Measurements from ENCODE around the gene R3HDM2.

Gene R3HDM2

DNA sequence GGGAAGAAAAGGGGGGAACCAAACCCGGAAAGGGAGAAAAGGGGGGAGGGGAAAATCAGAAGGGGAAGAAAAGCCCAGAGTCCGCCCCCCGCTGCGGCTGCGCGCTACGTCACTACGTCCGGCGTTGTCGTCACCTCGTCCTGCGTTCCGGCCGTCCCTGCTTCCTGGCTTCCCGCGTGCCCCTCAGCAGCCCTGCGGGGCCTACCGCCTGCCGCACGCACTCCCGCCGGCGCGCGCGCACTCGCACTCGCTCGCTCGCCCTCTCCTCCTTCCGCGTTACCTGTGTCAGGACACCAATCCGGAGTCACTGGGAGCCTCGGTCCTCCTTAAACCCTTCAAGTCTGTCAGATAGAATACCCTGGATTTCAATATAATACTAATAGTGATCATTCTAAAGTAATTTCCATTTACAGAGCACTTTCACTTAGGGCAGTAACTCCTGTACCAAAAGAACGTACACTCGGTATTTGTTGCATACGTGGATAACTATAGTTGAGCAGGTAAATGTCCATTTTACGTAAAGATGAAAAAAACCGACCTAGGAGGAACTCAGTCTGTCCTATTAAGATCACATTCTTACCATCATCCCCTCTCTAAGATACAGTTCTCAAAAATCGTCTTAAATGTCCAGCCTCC, at the start of gene R3HDM2:
Gene R3HDM2, minus strand, starts transcription at position 113 of the 636 bp plus-strand sequence. CDS start 120,615 bp downstream, outside the sequence.
- peak; percentile 97 for DNase-seq (ENCODE audit: low read depth, low spot score)

DNA sequence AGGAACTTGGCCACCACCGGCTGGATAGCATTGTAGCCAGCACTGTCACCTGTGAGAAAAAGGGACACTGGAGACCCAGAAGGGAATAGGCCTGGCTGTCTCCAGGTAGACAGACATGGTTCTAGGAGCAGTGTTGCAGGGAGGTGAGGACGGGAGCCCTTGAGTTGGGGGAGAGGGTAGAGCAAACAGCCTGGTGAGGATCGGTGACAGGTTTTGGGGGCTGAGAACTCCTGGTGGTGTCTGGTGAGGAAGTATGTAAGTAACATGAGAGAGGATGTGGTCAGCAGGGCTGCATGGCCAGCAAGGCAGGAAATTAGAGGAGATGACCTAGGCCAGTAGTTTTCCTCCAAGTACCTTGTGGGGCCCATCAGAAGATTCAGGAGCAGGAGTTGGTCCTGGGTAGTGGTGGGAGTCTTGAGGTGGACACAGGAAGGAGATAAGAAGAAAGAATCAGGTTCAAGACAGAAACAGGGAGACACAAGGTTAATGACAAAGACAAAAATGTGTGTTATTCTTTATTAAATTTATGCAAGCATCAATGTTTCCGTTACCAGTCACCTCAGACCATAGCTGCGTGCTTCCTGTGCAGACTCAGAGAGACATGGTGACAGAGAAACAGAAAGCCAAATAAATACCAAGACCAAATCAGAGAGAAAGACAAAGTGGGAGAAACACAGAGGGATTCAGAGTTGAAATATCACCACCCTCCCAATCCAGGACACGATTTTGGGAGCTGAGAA, 48.7 kb upstream of the R3HDM2 start, which contains the start of gene ARHGAP9:
Gene ARHGAP9, minus strand, starts transcription at position 491 of the 740 bp plus-strand sequence. Its CDS starts 460 bp downstream, at position 31.
- no peak for DNase-seq (ENCODE audit: low read depth, low spot score)

DNA sequence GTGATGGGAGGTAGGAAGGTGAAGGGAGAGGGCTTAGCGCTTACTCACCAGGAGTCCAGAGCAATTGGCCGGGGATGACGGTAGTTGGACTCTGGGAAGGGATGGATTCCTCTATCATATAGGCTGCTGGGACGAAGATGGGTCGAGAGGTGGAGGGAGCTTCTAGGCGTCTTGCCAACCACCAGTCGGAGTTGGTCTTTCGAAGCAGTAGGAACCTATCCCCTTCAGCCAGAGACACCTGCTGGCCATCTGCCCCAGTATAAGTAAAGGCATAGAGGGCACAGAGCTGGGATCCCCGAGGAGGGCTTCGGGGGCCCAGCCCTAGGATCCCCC, 48.2 kb upstream of the R3HDM2 start:
- no peak for DNase-seq (ENCODE audit: low read depth, low spot score)

DNA sequence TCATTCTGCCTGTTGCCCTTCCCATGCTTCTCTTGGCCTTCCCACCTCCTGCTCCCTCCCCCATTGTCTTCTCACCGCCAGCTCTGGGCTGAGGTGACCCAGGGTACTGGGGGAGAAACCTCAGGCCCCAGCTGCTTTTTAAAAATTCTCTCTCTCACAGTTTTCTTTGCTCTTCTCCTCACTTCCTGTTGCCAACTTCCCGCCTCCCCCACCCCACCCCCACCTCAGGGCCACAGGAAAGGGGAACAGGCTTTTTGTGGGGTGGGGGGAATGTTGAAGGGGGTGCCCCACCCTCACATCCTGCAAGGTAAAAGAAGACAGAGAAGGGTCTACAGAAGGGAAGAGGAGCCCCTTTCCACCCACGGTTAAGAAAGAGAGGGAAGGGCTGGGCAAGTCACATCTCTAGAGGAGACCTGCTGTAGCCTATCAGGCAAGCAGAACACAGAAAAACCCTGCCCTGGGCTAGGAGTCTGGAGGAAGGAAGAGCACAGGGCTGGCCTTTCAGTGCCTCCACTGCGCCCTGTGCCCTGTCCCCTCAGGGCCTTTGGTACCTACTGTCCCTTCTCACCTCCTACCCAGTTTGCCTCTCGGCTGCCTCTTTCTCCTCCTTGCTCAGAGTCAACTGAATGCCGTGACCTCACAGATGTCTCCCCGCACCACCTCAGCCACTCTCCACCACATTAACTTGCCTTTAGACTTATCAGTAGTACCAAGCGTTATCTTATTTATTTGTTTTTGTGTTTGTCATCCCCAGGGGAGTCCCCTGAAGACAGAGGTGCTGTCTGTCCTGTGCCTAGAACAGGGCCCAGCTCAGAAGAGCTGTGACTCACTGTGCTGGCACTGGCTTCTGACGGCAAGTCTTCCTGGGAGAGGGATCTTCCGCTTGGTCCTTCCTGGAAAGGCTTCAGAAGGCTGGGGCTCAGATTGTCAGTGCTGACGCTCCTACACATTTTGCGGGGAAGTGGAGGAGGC, 47.2 kb upstream of the R3HDM2 start:
- DNase-seq (ENCODE audit: low read depth, low spot score), result peak; percentile 26

DNA sequence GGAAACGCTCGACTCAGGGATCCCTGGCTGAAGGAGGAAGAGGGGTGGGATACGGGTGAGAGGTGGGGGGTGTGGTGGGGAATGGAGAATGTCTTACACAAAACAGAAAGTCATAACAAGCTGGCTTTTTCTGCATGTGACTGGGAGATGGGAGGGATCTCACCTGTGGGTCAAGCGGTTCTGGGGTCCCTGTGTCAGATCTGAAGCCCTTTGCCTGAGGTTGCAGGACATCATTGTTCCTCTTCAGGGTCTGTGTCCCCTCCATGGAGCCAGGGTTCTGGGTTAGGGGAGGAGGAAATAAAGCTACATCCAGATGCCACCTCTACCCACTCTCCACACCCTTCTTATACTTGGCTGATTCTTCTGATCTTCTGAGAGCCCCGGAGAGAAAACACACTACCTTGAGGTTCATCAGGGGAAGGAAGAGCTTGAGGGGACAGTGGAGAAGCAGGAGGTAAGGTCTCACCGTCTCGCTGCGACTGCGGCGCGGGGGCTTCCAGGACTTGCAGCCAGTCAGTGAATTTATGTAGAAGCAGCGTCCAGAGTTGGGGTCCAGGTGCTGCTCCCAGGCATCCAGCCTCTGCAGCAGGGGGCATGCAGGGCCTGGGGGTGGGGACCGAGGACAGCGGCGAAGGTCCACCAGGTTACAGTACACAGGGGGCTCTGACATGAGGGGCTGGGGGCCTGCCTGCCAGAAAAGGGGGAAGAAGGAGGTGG, 46.3 kb upstream of the R3HDM2 start:
- DNase-seq (ENCODE audit: low read depth, low spot score), result no peak

DNA sequence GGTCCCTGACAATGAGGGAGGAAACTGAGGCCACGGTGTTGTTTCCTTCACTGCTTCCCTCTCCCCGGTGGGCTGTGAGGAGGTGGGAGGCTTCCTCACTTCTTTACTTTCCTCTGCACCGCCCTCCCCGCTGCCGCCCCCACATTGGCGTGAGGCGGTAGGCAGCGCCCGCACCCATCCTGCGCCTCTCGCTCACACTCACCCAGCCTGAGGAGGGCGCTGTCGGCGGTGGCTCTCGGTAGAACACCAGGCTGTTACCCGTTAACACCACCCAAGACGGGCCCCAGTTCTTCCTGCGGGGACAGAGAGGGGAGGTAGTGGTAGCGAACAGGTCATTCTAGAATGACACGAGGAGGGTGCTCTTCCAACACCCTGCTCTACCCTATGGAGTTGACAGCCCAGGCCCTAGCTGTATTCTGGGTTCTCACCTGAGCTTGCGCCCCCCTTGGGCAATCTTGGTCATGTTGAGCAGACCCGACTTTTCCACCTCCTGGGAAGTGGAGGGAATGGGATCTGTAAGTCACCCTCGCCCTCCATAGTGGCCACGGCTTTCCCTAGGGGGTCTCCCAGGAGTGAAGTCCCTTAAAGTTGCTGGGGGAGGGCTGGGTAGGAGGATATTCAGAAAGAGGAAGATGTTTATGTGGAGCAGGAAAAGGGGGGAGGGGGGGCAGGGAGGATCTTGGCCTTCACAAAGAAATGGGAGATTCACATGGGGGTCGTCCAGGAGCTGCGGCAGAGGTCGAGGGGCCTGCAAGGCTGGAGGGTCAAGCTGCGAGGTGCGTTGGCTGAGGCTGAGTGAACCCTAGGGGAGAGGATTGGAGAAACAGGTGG, 45.5 kb upstream of the R3HDM2 start:
- no peak for DNase-seq (ENCODE audit: low read depth, low spot score)

DNA sequence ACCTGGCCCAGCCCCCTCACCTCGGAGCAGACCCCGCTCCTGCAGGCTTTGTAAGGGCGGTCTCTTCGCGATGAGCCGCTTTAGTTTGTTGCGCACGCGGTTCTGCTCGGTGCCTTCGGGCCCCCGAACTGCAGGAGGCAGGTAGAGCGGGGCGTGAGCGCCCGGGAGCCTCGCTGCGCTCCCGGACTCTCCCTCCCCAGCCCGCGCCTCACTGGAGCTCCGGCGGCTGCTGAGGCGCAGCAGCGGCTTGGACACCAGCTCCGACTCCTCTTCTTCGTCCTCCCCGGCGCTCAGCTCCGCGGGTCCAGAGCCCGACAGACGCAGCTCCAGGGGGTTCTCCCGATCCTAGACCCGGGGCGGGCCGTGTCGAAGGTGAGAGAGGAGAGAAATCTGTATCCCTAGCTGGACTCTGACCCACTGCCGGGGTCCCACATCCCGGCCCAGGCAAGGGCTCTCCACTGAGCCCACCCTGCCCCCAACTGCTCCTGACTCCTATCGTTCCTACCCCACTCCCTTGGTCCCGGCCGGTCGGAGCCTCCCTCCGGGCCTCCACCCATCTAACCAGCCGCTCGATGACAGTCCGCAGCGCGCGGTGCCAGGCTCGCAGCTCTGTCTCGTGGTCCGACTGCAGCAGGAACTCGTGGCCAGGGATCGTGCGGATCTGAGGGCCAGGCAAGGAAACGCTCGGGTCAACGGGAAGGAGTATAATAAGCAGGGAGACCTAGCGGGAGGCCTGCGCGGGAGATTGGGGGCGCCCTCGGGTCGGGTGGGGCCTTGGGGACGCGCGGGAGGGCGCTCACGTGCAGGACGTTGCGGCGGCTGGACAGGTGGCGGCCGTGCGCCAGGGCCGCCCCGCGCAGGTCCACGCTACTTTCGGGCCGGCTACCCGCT, 44.7 kb upstream of the R3HDM2 start:
- peak; percentile 49 for DNase-seq (ENCODE audit: low read depth, low spot score)

DNA sequence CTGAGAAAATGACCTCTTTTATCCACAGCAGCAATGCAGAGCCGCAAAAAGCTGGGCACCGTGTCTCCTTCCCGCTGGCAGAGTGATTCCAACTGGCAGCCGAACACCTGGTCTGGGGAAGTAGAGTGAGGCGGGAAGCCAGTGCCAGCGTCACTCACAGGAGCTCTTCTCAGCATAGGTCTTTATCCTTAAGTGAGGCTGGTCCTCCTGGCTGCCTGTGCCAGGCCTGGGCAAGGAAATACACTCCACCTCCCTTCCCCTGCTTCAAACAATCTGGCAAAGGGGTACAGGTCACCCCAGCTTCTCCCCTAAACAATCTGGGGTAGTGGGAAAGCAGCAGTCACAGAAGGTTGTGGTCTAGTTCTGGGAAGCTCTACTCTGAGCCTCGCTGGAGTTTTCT, 44.0 kb upstream of the R3HDM2 start:
- DNase-seq (ENCODE audit: low read depth, low spot score), result no peak

DNA sequence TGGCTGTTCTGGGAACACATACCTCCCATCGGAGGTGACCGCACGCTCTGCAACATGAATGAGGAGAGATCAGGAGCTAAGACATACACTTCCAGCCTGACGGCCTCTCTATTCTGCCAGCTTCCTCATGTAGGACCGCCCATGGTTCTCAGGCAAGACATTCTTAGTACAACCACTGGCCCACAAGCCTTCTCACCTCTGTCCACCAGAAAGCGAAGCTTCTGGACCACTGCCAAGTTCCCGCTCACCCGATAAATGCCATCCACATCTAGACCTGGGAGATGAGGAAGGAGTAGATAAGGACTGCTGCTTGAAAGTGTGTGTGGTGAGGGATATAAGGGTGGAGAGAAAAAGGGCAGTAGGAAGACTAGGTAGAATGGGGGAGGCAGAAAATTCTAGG, 43.6 kb upstream of the R3HDM2 start:
- DNase-seq (ENCODE audit: low read depth, low spot score), result no peak

DNA sequence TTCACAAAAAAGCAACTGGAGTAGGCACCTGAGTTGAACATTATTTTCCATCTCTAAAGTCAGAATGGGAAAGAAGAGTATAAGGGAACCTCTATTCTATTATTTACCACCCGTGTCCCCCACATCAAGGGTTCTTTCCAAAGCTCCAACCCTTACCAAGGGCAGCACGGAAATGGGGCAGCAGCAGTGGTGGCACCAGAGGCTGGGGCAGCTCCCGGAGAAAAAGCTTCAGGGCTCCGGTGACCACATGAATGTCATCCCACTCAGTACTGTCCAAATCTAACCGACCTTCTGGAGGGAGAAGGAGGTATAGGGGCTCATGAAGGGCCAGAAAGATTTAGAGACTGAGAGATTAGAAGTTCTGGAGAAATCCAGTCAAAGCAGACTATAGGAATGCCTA, 43.0 kb upstream of the R3HDM2 start:
- no peak for DNase-seq (ENCODE audit: low read depth, low spot score)

DNA sequence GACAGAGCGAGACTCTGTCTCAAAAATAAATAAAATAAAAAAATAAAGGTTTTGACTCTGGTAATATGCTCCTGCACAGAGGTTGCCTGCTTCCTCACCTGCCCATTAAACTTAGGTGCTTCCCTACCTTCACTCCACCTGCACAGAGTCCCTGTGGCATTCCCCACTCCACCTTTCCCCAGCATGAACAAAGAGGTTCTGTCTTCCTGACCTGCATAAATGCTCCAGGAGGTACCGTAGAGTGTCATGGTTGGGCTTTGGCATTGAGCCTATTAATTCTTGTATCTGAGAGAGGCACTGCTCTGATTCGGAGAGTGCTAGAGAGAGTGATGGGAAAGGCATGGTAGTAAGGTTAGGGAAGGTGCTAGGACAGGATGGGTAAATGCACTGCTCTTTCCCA, 42.5 kb upstream of the R3HDM2 start:
- DNase-seq (ENCODE audit: low read depth, low spot score), result no peak

DNA sequence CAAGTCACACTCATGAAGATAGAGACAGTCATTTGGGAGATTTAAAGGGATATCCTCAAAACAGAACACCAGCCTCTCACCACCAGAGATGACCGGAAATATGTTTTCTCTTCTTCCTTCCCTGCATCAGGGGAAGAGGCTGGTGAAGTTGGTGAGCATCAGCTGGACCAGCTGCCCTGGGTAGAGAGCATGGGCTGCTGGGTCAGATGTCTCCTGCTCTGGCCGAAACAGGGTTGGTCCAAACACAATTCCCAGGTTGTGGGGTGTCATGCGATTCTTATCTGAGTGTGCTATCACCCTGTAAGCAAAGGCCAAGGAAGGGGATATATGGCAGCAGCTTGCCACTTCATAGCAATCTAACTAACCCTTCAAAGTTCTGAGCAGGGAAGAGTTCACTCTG, 41.5 kb upstream of the R3HDM2 start:
- DNase-seq (ENCODE audit: low read depth, low spot score), result no peak

DNA sequence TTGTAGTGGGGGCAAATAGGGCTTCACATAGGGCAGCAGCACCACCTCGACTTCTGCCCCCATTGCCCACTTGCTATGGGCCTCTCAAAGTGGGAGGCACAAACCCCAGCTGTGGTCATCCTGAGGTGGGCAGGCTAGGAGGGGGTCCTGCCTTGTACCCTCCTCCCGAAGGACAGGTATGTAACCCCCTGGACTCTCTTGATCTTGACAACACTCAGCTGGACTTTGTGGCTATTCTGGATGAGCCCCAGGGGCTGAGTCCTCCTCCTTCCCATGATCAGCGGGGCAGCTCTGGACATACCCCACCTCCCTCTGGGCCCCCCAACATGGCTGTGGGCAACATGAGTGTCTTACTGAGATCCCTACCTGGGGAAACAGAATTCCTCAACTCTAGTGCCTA, 40.8 kb upstream of the R3HDM2 start:
- DNase-seq (ENCODE audit: low read depth, low spot score), result no peak

DNA sequence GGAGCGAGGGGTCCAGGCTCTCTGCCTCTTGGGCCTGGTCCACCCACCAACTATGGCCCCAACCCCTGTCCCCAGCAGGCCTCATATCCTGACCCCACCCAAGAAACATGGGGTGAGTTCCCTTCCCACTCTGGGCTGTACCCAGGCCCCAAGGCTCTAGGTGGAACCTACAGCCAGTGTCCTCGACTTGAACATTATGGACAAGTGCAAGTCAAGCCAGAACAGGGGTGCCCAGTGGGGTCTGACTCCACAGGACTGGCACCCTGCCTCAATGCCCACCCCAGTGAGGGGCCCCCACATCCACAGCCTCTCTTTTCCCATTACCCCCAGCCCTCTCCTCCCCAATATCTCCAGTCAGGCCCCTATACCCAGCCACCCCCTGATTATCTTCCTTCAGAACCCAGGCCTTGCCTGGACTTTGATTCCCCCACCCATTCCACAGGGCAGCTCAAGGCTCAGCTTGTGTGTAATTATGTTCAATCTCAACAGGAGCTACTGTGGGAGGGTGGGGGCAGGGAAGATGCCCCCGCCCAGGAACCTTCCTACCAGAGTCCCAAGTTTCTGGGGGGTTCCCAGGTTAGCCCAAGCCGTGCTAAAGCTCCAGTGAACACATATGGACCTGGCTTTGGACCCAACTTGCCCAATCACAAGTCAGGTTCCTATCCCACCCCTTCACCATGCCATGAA, 40.3 kb upstream of the R3HDM2 start:
- no peak for DNase-seq (ENCODE audit: low read depth, low spot score)

DNA sequence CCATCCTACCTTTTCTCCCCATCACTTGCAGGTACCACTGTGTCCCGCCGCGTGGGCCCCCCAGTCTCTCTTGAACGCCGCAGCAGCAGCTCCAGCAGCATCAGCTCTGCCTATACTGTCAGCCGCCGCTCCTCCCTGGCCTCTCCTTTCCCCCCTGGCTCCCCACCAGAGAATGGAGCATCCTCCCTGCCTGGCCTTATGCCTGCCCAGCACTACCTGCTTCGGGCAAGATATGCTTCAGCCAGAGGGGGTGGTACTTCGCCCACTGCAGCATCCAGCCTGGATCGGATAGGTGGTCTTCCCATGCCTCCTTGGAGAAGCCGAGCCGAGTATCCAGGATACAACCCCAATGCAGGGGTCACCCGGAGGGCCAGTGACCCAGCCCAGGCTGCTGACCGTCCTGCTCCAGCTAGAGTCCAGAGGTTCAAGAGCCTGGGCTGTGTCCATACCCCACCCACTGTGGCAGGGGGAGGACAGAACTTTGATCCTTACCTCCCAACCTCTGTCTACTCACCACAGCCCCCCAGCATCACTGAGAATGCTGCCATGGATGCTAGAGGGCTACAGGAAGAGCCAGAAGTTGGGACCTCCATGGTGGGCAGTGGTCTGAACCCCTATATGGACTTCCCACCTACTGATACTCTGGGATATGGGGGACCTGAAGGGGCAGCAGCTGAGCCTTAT, 39.6 kb upstream of the R3HDM2 start:
- no peak for DNase-seq (ENCODE audit: low read depth, low spot score)

DNA sequence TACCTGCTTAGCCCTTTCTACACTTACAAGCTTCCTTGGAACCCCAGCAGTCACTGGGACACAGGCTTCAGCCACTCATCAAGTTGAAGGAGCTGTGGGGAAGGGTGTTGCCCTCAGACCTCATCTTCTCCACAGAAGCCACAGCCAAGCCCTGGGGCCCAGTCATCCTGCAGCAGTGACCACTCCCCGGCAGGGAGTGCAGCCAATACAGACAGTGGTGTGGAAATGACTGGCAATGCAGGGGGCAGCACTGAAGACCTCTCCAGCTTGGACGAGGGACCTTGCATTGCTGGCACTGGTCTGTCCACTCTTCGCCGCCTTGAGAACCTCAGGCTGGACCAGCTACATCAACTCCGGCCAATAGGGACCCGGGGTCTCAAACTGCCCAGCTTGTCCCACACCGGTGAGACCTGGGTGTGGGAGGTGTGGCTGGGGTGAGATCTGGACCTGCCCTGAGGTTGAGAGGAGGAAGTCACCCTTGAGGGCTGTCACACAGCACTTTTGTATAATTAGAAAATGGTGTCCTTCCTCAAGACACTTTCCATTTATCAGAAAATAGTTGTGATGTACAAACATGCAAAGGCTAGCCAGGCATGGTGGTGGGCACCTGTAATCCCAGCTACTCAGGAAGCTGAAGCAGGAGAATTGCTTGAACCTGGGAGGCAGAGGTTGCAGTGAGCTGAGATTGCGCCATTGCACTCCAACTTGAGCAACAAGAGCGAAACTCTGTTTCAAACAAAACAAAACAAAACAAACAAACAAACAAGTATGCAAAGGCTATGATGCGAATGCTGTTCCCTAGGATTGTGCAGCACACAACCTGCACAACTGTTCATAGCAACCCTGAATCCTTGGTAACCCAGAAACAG, 38.7 kb upstream of the R3HDM2 start:
- DNase-seq (ENCODE audit: low read depth, low spot score), result no peak

DNA sequence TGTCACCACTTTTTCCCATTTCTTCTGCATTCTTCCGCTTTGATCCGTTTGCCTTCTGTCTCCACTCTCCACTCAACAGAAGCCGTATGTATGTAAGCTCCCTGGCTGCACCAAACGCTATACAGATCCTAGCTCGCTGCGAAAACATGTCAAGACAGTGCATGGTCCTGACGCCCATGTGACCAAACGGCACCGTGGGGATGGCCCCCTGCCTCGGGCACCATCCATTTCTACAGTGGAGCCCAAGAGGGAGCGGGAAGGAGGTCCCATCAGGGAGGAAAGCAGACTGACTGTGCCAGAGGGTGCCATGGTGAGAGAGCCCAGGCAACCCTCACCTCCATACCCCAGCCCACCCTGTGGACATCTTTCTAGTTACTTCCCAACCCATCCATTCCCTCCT, 37.1 kb upstream of the R3HDM2 start:
- no peak for DNase-seq (ENCODE audit: low read depth, low spot score)
